ENCODE measurements around the gene RNF208. TPM values are rescaled to one million over a fixed set of nuclear protein-coding genes. Genes with fewer than 3 reads are reported as not detected.

RNF208 gene
- total RNA-seq, 1 donor from 2014 or later: 4.3 TPM

- FAIRE-seq: no peak
- TF ChIP-seq EZH2 (IDR thresholded peaks at IDR 0.05; ENCODE audit: insufficient read depth, low read length) (no peak), CTCF (IDR thresholded peaks at IDR 0.05; ENCODE audit: insufficient read depth, low read depth, low read length) (no peak)
- no peaks in the 10 kb centered on the region for H3K9me3 Mint-ChIP-seq (ENCODE audit: unreplicated experiment)
These were observed 43.6 kb upstream of the RNF208 start for GRCh38 chr9:137265496-137266161.

DNA sequence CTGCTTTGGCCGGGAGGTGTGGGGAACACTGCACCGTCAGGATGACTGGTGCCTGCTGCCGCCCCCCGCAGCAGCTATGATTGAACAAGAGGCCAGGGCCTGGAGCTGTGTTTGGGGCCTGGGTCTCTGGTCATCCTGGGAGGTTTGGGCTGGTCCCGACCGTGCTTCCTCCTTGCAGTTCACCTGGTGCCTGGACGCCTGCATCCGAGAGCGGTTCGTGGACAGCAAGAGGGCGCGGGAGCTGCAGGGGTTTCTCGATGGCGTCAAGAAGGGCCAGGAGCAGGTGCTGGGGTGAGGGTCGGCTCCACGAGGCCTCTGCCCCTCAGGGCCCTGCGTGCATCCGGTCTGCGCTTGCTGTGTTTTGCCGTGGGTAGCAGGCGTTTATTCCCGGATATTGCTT lies 42.0 kb upstream of the RNF208 start:
- TF ChIP-seq CTCF (IDR thresholded peaks at IDR 0.05; ENCODE audit: insufficient read depth, low read depth, low read length) (no peak), EZH2 (IDR thresholded peaks at IDR 0.05; ENCODE audit: insufficient read depth, low read length) (no peak)
- no peak for DNase-seq (ENCODE audit: low read depth)
- Histone ChIP-seq H3K27me3 (ENCODE audit: insufficient read depth, low read length) (no peaks in the 10 kb centered on the region), H2AFZ (ENCODE audit: low read depth, low read length) (no peak overlapping the region), H3K27ac (ENCODE audit: low read depth, low read length) (no peak overlapping the region), H3K4me2 (ENCODE audit: low read length) (no peak overlapping the region), H3K4me1 (ENCODE audit: insufficient read depth, low read length) (peaks cover 4% of the 10 kb centered on the region), H3K79me2 (ENCODE audit: insufficient read depth, low read length) (peaks cover 23% of the 10 kb centered on the region), H3K9me3 (ENCODE audit: insufficient read depth, low read depth, low read length) (no peaks in the 10 kb centered on the region), H3K36me3 (ENCODE audit: insufficient read depth, low read length) (peaks cover 11% of the 10 kb centered on the region), H4K20me1 (ENCODE audit: insufficient read depth, low read length) (peaks cover 23% of the 10 kb centered on the region), H3K4me3 (ENCODE audit: insufficient read depth, low read depth, low read length) (no peak overlapping the region), H3K9ac (ENCODE audit: low read length) (no peak overlapping the region)
- Mint-ChIP-seq H3K4me1 (ENCODE audit: low read depth, unreplicated experiment) (peaks cover 6% of the 10 kb centered on the region), H3K36me3 (ENCODE audit: low read depth, unreplicated experiment) (peaks cover 13% of the 10 kb centered on the region), H3K27me3 (ENCODE audit: low read depth, unreplicated experiment) (no peaks in the 10 kb centered on the region), H3K4me3 (ENCODE audit: unreplicated experiment) (no peak overlapping the region), H3K9me3 (ENCODE audit: unreplicated experiment) (no peaks in the 10 kb centered on the region), H3K27ac (ENCODE audit: unreplicated experiment) (no peak overlapping the region)
- FAIRE-seq: no peak

More at GRCh38 chr9:137265496-137266161, 43.6 kb upstream of the RNF208 start:
- Mint-ChIP-seq H3K27me3 (ENCODE audit: low read depth, unreplicated experiment) (no peaks in the 10 kb centered on the region), H3K4me3 (ENCODE audit: unreplicated experiment) (no peak overlapping the region), H3K36me3 (ENCODE audit: low read depth, unreplicated experiment) (peaks cover 15% of the 10 kb centered on the region), H3K27ac (ENCODE audit: unreplicated experiment) (no peak overlapping the region), H3K4me1 (ENCODE audit: low read depth, unreplicated experiment) (peaks cover 6% of the 10 kb centered on the region)
- no peak for DNase-seq (ENCODE audit: low read depth)
- H3K4me2 ChIP-seq (ENCODE audit: low read length): no peak overlapping the region
- no peak overlapping the region for H2AFZ ChIP-seq (ENCODE audit: low read depth, low read length)
- no peak overlapping the region for H3K27ac ChIP-seq (ENCODE audit: low read depth, low read length)
- no peak overlapping the region for H3K9ac ChIP-seq (ENCODE audit: low read length)
- H3K79me2 ChIP-seq (ENCODE audit: insufficient read depth, low read length): peaks cover 23% of the 10 kb centered on the region
- H3K9me3 ChIP-seq (ENCODE audit: insufficient read depth, low read depth, low read length): no peaks in the 10 kb centered on the region
- H3K4me1 ChIP-seq (ENCODE audit: insufficient read depth, low read length): peaks cover 4% of the 10 kb centered on the region
- H4K20me1 ChIP-seq (ENCODE audit: insufficient read depth, low read length): peaks cover 25% of the 10 kb centered on the region
- no peak overlapping the region for H3K4me3 ChIP-seq (ENCODE audit: insufficient read depth, low read depth, low read length)
- H3K27me3 ChIP-seq (ENCODE audit: insufficient read depth, low read length): no peaks in the 10 kb centered on the region
- peaks cover 15% of the 10 kb centered on the region for H3K36me3 ChIP-seq (ENCODE audit: insufficient read depth, low read length)

GRCh38 chr9:137263506-137263905 lies 41.5 kb upstream of the RNF208 start:
- Mint-ChIP-seq H3K9me3 (ENCODE audit: unreplicated experiment) (no peaks in the 10 kb centered on the region), H3K27ac (ENCODE audit: unreplicated experiment) (no peak overlapping the region), H3K27me3 (ENCODE audit: low read depth, unreplicated experiment) (no peaks in the 10 kb centered on the region), H3K4me1 (ENCODE audit: low read depth, unreplicated experiment) (peaks cover 3% of the 10 kb centered on the region), H3K36me3 (ENCODE audit: low read depth, unreplicated experiment) (peaks cover 9% of the 10 kb centered on the region), H3K4me3 (ENCODE audit: unreplicated experiment) (no peak overlapping the region)
- TF ChIP-seq EZH2 (IDR thresholded peaks at IDR 0.05; ENCODE audit: insufficient read depth, low read length) (no peak), CTCF (IDR thresholded peaks at IDR 0.05; ENCODE audit: insufficient read depth, low read depth, low read length) (no peak)
- H3K4me2 ChIP-seq (ENCODE audit: low read length): no peak overlapping the region
- DNase-seq (ENCODE audit: low read depth) (no peak), FAIRE-seq (no peak)
- no peak overlapping the region for H3K4me3 ChIP-seq (ENCODE audit: insufficient read depth, low read depth, low read length)
- peaks cover 9% of the 10 kb centered on the region for H3K36me3 ChIP-seq (ENCODE audit: insufficient read depth, low read length)
- H3K4me1 ChIP-seq (ENCODE audit: insufficient read depth, low read length): peaks cover 4% of the 10 kb centered on the region
- peaks cover 21% of the 10 kb centered on the region for H3K79me2 ChIP-seq (ENCODE audit: insufficient read depth, low read length)
- H3K9me3 ChIP-seq (ENCODE audit: insufficient read depth, low read depth, low read length): no peaks in the 10 kb centered on the region
- peaks cover 20% of the 10 kb centered on the region for H4K20me1 ChIP-seq (ENCODE audit: insufficient read depth, low read length)
- H3K27me3 ChIP-seq (ENCODE audit: insufficient read depth, low read length): no peaks in the 10 kb centered on the region
- H3K27ac ChIP-seq (ENCODE audit: low read depth, low read length): no peak overlapping the region
- no peak overlapping the region for H2AFZ ChIP-seq (ENCODE audit: low read depth, low read length)
- no peak overlapping the region for H3K9ac ChIP-seq (ENCODE audit: low read length)
